ENCODE measurements around the gene XYLT1.
A peak's percentile ranks its signal among the peaks of the same experiment; 100 is the strongest.

The XYLT1 gene

DNA sequence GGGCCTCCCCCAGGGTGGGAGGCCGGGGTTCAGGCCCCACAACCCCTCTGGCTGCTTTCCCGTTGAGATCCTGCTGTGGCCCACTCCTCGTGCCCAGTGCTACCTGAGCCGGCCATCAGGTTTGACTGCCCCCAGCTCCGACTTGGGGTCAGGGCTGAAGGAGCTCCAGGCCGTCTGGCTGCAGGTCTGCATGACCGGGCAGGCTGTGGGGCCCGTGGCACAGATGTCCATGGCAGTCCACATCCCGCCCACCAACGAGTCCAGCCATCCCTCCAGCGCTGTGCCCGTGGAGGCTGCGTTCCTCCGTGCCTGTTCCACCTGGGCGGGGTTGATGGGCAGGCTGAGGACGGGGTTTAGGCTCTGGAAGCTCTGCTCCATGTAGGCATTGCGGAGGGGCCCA lies 362.2 kb downstream of the XYLT1 start:
- peaks cover 3% of the 10 kb centered on the region for H3K4me1 ChIP-seq (ENCODE audit: control insufficient read depth, insufficient read depth, low read length)
- no peaks in the 10 kb centered on the region for H3K36me3 ChIP-seq (ENCODE audit: control insufficient read depth, insufficient read depth, low read length)
- H3K4me3 ChIP-seq (ENCODE audit: low read depth, low read length), result no peak overlapping the region
- no peaks in the 10 kb centered on the region for H3K27me3 ChIP-seq (ENCODE audit: control insufficient read depth, insufficient read depth, low read length)
- H3K9ac ChIP-seq (ENCODE audit: low read depth, low read length), result no peak overlapping the region
- no peaks in the 10 kb centered on the region for H3K9me3 ChIP-seq (ENCODE audit: control insufficient read depth, insufficient read depth, low read length)

DNA sequence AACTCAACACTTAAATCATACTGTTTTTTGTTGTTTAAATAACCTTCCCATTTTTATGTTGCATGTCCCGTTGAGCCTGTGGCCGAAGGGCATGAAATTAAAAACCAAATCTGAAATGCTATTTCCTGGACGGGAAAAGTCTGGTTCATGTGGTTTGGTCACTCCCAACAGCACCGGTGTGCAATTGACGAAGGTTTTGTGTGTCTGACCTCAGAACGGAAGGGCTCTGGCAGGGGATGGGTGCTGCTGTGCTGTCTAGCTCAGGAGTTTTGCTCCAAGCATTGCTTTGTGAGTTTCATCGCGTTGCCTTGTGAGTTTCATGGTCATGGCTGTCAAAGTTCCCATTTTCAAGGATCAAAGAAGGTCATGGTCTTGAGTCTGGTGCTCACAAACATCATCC lies 363.3 kb downstream of the XYLT1 start:
- peaks cover 3% of the 10 kb centered on the region for H3K4me1 ChIP-seq (ENCODE audit: control insufficient read depth, insufficient read depth, low read length)
- no peak overlapping the region for H3K4me3 ChIP-seq (ENCODE audit: low read depth, low read length)
- H3K9ac ChIP-seq (ENCODE audit: low read depth, low read length), result no peak overlapping the region
- H3K9me3 ChIP-seq (ENCODE audit: control insufficient read depth, insufficient read depth, low read length), result no peaks in the 10 kb centered on the region
- no peaks in the 10 kb centered on the region for H3K36me3 ChIP-seq (ENCODE audit: control insufficient read depth, insufficient read depth, low read length)
- no peaks in the 10 kb centered on the region for H3K27me3 ChIP-seq (ENCODE audit: control insufficient read depth, insufficient read depth, low read length)

DNA sequence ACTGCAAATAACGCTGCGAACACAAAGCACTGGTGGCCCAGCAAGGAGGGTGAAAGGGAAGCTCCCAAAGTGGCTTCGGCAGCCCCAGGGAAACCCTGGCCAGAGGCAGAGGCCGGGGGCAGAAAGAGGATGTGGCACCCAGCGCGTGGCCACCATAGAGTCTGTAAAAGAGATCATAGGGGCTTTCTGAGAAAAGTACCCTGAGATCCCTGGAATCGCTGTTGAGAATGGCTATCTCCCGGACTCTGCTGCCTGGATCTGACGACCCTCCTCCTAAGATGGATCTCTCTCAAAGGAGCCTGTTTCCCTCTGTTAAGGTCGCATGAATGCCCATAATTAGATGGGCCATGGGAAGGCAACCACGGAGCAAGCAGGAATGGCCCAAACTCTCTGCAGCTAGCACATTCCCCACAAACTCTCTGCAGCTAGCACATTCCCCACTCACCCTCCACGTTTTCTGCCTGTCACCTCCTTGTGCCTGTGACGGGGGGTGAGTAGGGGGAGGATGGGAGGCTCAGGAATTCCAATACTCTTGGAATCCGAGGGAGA lies 364.4 kb downstream of the XYLT1 start:
- Histone ChIP-seq H3K4me1 (ENCODE audit: control insufficient read depth, insufficient read depth, low read length) (peaks cover 3% of the 10 kb centered on the region), H3K9ac (ENCODE audit: low read depth, low read length) (no peak overlapping the region), H3K36me3 (ENCODE audit: control insufficient read depth, insufficient read depth, low read length) (no peaks in the 10 kb centered on the region), H3K4me3 (ENCODE audit: low read depth, low read length) (no peak overlapping the region), H3K9me3 (ENCODE audit: control insufficient read depth, insufficient read depth, low read length) (no peaks in the 10 kb centered on the region), H3K27me3 (ENCODE audit: control insufficient read depth, insufficient read depth, low read length) (no peaks in the 10 kb centered on the region)

DNA sequence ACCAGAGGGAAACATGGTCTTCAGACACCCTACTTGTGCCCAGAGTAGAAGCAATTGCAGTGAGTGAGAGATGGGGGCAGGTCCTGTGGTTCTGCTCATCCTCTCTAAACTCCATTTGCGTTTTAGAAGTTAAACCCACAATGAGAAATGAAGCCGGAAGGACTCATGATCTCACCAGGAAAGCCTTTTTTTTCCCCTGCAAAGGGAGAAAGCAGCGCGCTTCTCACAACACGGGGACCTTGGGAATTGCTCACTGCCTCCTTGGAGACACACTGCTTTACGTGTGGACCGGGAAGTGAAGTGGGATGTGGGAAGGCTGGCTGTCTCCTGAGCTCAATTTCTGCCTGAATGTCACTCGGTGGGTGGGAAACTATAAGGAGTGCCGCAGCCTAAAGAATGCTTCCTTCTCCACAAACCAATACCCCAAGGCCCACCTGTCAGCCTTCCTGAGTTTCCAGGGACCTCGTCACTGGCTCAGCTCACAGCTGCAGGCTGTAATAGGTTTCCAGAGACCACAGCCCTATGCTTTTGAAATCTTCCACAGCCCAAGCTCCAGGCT lies 365.4 kb downstream of the XYLT1 start:
- Histone ChIP-seq H3K27me3 (ENCODE audit: control insufficient read depth, insufficient read depth, low read length) (no peaks in the 10 kb centered on the region), H3K9me3 (ENCODE audit: control insufficient read depth, insufficient read depth, low read length) (no peaks in the 10 kb centered on the region), H3K9ac (ENCODE audit: low read depth, low read length) (no peak overlapping the region), H3K4me3 (ENCODE audit: low read depth, low read length) (no peak overlapping the region), H3K36me3 (ENCODE audit: control insufficient read depth, insufficient read depth, low read length) (no peaks in the 10 kb centered on the region), H3K4me1 (ENCODE audit: control insufficient read depth, insufficient read depth, low read length) (peaks cover 3% of the 10 kb centered on the region)

DNA sequence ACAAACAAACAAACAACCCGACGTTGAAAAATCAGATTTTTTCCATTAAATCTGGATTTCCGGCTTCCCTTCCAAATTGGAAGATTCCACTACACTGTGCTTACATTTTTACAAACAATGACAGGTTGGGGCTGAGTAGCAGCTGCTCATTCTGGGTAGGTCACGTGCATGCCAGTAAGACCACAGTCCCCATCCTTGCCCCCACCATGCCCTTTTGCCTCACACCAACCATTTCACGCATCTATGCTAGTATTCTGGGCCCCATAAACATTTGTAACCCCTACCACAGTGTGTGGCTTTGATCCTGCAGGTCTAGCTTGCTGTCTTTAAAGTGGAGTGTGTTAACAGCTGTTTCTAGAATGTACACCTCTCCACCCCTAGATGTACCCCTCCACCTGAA lies 366.1 kb downstream of the XYLT1 start:
- no peak overlapping the region for H3K9ac ChIP-seq (ENCODE audit: low read depth, low read length)
- peaks cover 3% of the 10 kb centered on the region for H3K4me1 ChIP-seq (ENCODE audit: control insufficient read depth, insufficient read depth, low read length)
- no peaks in the 10 kb centered on the region for H3K36me3 ChIP-seq (ENCODE audit: control insufficient read depth, insufficient read depth, low read length)
- no peaks in the 10 kb centered on the region for H3K27me3 ChIP-seq (ENCODE audit: control insufficient read depth, insufficient read depth, low read length)
- no peaks in the 10 kb centered on the region for H3K9me3 ChIP-seq (ENCODE audit: control insufficient read depth, insufficient read depth, low read length)
- no peak overlapping the region for H3K4me3 ChIP-seq (ENCODE audit: low read depth, low read length)

DNA sequence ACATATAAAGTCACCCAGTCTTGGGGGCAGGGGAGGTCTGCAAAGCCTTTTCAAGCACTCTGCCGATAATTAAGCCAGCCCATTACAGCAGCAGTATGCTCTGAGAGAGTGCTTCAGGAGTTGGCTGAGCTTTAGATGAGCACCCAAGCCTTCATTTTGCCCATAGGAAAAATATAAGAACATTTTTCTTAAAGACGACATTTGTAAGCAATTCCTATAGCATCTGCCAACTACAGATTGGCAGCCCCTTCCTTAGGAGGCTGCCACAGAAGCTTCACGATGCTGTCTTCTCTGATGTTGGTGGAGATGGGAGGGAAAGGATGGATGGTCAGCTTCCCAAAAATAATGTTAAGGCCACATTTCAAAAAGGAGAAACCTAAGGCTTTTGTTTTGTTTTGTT lies 367.5 kb downstream of the XYLT1 start:
- H3K36me3 ChIP-seq (ENCODE audit: control insufficient read depth, insufficient read depth, low read length), result no peaks in the 10 kb centered on the region
- H3K4me3 ChIP-seq (ENCODE audit: low read depth, low read length), result no peak overlapping the region
- H3K4me1 ChIP-seq (ENCODE audit: control insufficient read depth, insufficient read depth, low read length), result peaks cover 3% of the 10 kb centered on the region
- no peaks in the 10 kb centered on the region for H3K9me3 ChIP-seq (ENCODE audit: control insufficient read depth, insufficient read depth, low read length)
- no peak overlapping the region for H3K9ac ChIP-seq (ENCODE audit: low read depth, low read length)
- no peaks in the 10 kb centered on the region for H3K27me3 ChIP-seq (ENCODE audit: control insufficient read depth, insufficient read depth, low read length)

DNA sequence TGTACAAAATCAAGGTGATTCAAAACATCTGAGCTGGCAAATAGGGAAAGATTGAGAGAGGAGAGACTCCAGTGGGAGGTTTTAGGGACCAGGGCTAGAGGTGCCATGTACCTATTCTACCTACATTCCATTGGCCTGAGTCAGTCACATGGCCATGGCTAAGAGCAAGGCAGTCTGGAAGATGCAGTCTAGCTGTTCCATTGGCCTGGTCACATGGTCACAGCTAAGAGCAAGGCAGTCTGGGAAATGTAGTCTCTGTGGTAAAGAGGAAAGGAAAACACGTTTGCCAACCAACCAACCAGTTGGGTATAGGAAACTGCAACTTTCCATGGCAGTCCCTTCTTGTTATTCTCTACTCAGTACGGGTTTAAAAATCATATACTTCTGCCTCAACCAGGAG lies 369.1 kb downstream of the XYLT1 start:
- no peak overlapping the region for H3K4me3 ChIP-seq (ENCODE audit: low read depth, low read length)
- no peaks in the 10 kb centered on the region for H3K36me3 ChIP-seq (ENCODE audit: control insufficient read depth, insufficient read depth, low read length)
- peaks cover 3% of the 10 kb centered on the region for H3K27me3 ChIP-seq (ENCODE audit: control insufficient read depth, insufficient read depth, low read length)
- H3K4me1 ChIP-seq (ENCODE audit: control insufficient read depth, insufficient read depth, low read length), result peaks cover 3% of the 10 kb centered on the region
- H3K9ac ChIP-seq (ENCODE audit: low read depth, low read length), result no peak overlapping the region
- H3K9me3 ChIP-seq (ENCODE audit: control insufficient read depth, insufficient read depth, low read length), result no peaks in the 10 kb centered on the region

DNA sequence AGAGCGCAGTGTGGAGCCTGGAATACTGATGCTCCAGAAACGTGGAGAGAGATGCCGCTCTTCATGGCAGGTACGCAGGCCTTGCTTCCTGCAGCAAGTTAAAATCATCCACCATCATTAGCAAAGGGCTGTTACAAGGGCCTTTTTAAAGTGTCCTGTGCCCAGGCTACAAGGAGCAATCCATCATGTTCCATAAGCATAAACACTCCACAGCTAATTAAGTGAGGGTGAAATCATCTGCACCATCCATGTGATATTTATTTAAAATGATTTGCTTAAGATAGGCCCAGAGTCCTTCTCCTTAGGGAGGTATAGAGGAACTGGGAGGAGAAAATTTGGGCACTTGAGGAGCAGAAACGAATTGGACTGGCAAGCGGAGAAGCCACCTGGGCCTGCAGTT lies 372.1 kb downstream of the XYLT1 start:
- Histone ChIP-seq H3K4me3 (ENCODE audit: low read depth, low read length) (no peak overlapping the region), H3K9me3 (ENCODE audit: control insufficient read depth, insufficient read depth, low read length) (no peaks in the 10 kb centered on the region), H3K27me3 (ENCODE audit: control insufficient read depth, insufficient read depth, low read length) (peaks cover 23% of the 10 kb centered on the region), H3K36me3 (ENCODE audit: control insufficient read depth, insufficient read depth, low read length) (no peaks in the 10 kb centered on the region), H3K9ac (ENCODE audit: low read depth, low read length) (no peak overlapping the region), H3K4me1 (ENCODE audit: control insufficient read depth, insufficient read depth, low read length) (no peaks in the 10 kb centered on the region)

DNA sequence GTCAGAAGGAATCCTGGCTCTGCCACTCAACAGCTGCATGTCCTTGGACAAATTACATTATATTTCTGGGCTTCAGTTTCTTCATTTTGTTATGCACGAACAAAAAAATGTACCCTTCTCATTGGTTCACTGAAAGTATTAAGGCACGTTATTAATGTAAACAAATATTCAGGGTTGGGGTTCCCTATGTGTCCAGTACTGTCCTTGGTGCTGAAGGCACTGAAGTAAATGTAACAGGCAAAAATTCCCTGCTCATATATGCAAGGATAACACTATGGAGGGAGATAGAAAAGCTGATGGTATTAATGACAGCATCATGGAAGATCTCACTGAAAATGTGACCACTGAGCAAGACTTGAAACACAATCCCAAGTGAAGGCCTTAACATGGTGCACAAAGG lies 386.6 kb downstream of the XYLT1 start:
- peaks cover 4% of the 10 kb centered on the region for H3K27me3 ChIP-seq (ENCODE audit: control insufficient read depth, insufficient read depth, low read length)
- no peaks in the 10 kb centered on the region for H3K36me3 ChIP-seq (ENCODE audit: control insufficient read depth, insufficient read depth, low read length)
- H3K4me3 ChIP-seq (ENCODE audit: low read depth, low read length), result no peak overlapping the region
- no peak overlapping the region for H3K9ac ChIP-seq (ENCODE audit: low read depth, low read length)
- peaks cover 35% of the 10 kb centered on the region for H3K4me1 ChIP-seq (ENCODE audit: control insufficient read depth, insufficient read depth, low read length)
- H3K9me3 ChIP-seq (ENCODE audit: control insufficient read depth, insufficient read depth, low read length), result no peaks in the 10 kb centered on the region

DNA sequence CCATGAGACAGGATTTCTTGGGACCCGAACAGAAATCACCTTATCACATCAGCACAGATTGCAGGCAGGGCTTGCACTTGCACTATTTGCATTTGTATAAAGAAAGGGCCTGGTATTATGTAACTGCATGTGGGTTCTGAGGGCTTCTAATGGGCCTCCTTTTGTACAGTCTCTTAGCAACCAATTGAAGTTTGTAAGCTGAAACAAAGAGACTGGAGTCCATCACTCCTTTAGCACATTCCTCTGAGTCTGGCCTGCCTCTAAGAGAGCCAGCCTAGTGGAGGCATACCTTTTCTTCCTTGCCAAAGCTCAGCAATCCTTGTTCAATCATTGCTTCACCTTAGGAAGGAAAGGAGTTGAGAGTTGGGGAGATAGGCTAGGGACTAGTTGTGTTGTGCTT lies 387.1 kb downstream of the XYLT1 start:
- Histone ChIP-seq H3K4me3 (ENCODE audit: low read depth, low read length) (peak overlapping the region; percentile 4), H3K4me1 (ENCODE audit: control insufficient read depth, insufficient read depth, low read length) (peaks cover 40% of the 10 kb centered on the region), H3K9me3 (ENCODE audit: control insufficient read depth, insufficient read depth, low read length) (no peaks in the 10 kb centered on the region), H3K27me3 (ENCODE audit: control insufficient read depth, insufficient read depth, low read length) (peaks cover 3% of the 10 kb centered on the region), H3K36me3 (ENCODE audit: control insufficient read depth, insufficient read depth, low read length) (no peaks in the 10 kb centered on the region), H3K9ac (ENCODE audit: low read depth, low read length) (no peak overlapping the region)

DNA sequence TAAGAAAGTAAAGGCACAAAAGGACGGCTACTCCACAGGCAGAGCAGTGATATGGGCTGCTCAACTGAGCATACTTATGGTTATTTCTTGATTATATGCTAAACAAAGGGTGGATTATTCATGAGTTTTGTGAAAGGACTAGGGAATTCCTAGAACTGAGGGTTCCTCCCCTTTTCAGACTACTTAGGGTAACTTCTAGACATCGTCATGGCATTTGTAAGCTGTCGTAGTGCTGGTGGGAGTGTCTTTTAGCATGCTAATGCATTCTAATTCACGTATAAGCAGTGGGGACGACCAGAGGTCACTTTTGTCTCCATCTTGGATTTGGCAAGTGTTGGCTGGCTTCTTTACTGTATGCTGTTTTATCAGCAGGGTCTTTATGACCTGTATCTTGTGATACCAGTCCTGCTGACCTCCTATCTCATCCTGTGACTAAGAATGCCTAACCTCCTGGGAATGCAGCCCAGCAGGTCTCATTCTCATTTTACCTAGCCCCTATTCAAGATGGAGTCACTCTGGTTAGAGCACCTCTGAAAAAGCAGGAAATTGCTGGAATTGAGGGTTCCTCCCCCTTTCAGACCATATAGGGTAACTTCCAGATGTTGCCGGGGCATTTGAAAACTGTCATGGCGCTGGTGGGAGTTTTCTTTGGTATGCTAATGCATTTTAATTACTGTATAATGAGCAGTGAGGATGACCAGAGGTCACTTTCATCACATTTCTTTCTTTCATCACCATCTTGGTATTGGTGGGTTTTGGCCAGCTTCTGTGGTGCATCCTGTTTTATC lies 388.5 kb downstream of the XYLT1 start:
- H3K27me3 ChIP-seq (ENCODE audit: control insufficient read depth, insufficient read depth, low read length), result no peaks in the 10 kb centered on the region
- no peak overlapping the region for H3K4me3 ChIP-seq (ENCODE audit: low read depth, low read length)
- H3K9me3 ChIP-seq (ENCODE audit: control insufficient read depth, insufficient read depth, low read length), result no peaks in the 10 kb centered on the region
- H3K9ac ChIP-seq (ENCODE audit: low read depth, low read length), result no peak overlapping the region
- H3K36me3 ChIP-seq (ENCODE audit: control insufficient read depth, insufficient read depth, low read length), result no peaks in the 10 kb centered on the region
- H3K4me1 ChIP-seq (ENCODE audit: control insufficient read depth, insufficient read depth, low read length), result peaks cover 41% of the 10 kb centered on the region

DNA sequence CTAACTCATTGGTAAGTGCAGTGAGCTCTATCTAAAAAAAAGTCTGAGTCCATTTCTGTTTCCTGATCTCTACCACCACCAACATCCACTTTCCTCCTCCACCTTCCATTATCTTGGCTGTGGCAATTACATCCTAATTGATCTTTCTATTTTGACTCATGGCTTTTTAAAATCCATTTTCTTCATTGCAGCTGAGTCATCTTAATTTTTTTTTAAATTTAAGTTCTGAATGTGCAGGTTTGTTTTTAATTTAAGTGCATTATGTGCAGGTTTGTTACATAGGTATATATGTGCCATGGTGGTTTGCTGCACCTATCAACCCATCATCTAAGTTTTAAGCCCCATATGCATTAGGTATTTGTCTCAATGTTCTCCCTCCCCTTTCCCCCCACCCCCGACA lies 390.7 kb downstream of the XYLT1 start:
- no peak overlapping the region for H3K4me3 ChIP-seq (ENCODE audit: low read depth, low read length)
- H3K4me1 ChIP-seq (ENCODE audit: control insufficient read depth, insufficient read depth, low read length), result peaks cover 36% of the 10 kb centered on the region
- no peak overlapping the region for H3K9ac ChIP-seq (ENCODE audit: low read depth, low read length)
- no peaks in the 10 kb centered on the region for H3K27me3 ChIP-seq (ENCODE audit: control insufficient read depth, insufficient read depth, low read length)
- no peaks in the 10 kb centered on the region for H3K36me3 ChIP-seq (ENCODE audit: control insufficient read depth, insufficient read depth, low read length)
- no peaks in the 10 kb centered on the region for H3K9me3 ChIP-seq (ENCODE audit: control insufficient read depth, insufficient read depth, low read length)

All from iPS-15b (cell line).